HG02678 (cell line): ENCODE results near the gene ACBD6.

Experiments used
- ATAC-seq: cut with Tn5 transposase; IDR thresholded peaks from one replicate; pipeline ENCODE4 v1.9.1; 2021; ENCODE audit warnings: mild to moderate bottlenecking, moderate library complexity; ENCODE audit not compliant: unreplicated experiment

Gene ACBD6

GRCh38 chr1:180299479-180300221, 202.7 kb downstream of the ACBD6 start:
- ATAC-seq = no peak

GRCh38 chr1:180295999-180296398, 206.4 kb downstream of the ACBD6 start:
- no peak for ATAC-seq

GRCh38 chr1:180294711-180295110, 207.7 kb downstream of the ACBD6 start:
- ATAC-seq = no peak

- ATAC-seq = no peak
Measured at GRCh38 chr1:180291004-180291403, 211.4 kb downstream of the ACBD6 start.

GRCh38 chr1:180290265-180291001, 211.9 kb downstream of the ACBD6 start:
- no peak for ATAC-seq

GRCh38 chr1:180288940-180289339, 213.4 kb downstream of the ACBD6 start:
- no peak for ATAC-seq

GRCh38 chr1:180287988-180288705, 214.2 kb downstream of the ACBD6 start:
- no peak for ATAC-seq

- no peak for ATAC-seq
Measured at GRCh38 chr1:180286417-180286816, 216.0 kb downstream of the ACBD6 start.

GRCh38 chr1:180283098-180283497, 219.3 kb downstream of the ACBD6 start:
- ATAC-seq = no peak

GRCh38 chr1:180282401-180283044, 219.9 kb downstream of the ACBD6 start:
- ATAC-seq = no peak

- ATAC-seq = no peak
Measured at GRCh38 chr1:180281490-180281889, 220.9 kb downstream of the ACBD6 start.

- peak; percentile 63 for ATAC-seq
Measured at GRCh38 chr1:180280617-180281016, 221.8 kb downstream of the ACBD6 start.

- no peak for ATAC-seq
Measured at GRCh38 chr1:180279651-180280050, 222.7 kb downstream of the ACBD6 start.

- ATAC-seq = no peak
Measured at GRCh38 chr1:180278596-180279395, 223.6 kb downstream of the ACBD6 start.

- ATAC-seq = no peak
Measured at GRCh38 chr1:180278194-180278515, 224.2 kb downstream of the ACBD6 start.

GRCh38 chr1:180277476-180278193, 224.7 kb downstream of the ACBD6 start:
- ATAC-seq = no peak

GRCh38 chr1:180275726-180276125, 226.7 kb downstream of the ACBD6 start:
- ATAC-seq = no peak

GRCh38 chr1:180274221-180274620, 228.2 kb downstream of the ACBD6 start:
- ATAC-seq = no peak

- no peak for ATAC-seq
Measured at GRCh38 chr1:180273066-180273465, 229.3 kb downstream of the ACBD6 start.

GRCh38 chr1:180272395-180272794, 230.0 kb downstream of the ACBD6 start:
- ATAC-seq = no peak
